H1 (cell line): ENCODE measurements around the gene GABBR1. TPM values are rescaled to one million over a fixed set of nuclear protein-coding genes. Genes with fewer than 3 reads are reported as not detected.

Source experiments
- CTCF ChIA-PET: fragments of 300-600 bp; sonication (Branson Sonifier 250); formaldehyde crosslinking; loops from one replicate; lab custom pipeline; 2021; ENCODE audit not compliant: partially characterized antibody; lab: Charles Lee
- POLR2A ChIA-PET: fragments of 300-600 bp; sonication (Branson Sonifier 250); formaldehyde crosslinking; loops from one replicate; lab custom pipeline; 2021; ENCODE audit warnings: inconsistent platforms; ENCODE audit not compliant: partially characterized antibody; lab: Charles Lee
- DNase-seq, 2 experiments: peaks; one replicate each; pipeline versions ENCODE4 v3.0.0 to v3.0.0-alpha.2; 2010 to 2022; ENCODE audit warnings: low spot score in 2 of 2, low read depth in 1 of 2, mixed read lengths in 1 of 2
- FAIRE-seq: peaks from 2 replicates; lab custom pipeline; 2011; peaks lifted over from hg19 to GRCh38; lab: Jason Lieb, UNC
- H2AFZ ChIP-seq: 2 replicates; pipeline ENCODE4 v1.8.1; 2012; ENCODE audit warnings: low read length, inconsistent platforms
- H2AK5ac ChIP-seq: 2 replicates; pipeline ENCODE4 v1.6.1; 2013; ENCODE audit warnings: low read depth, low read length
- H2BK120ac ChIP-seq: replicated peaks from 2 replicates; pipeline ENCODE3; 2013; ENCODE audit warnings: low read depth, low read length, inconsistent platforms
- H2BK12ac ChIP-seq: 2 replicates; pipeline ENCODE4 v1.6.1; 2013; ENCODE audit warnings: low read depth, low read length
- H2BK15ac ChIP-seq: 2 replicates; pipeline ENCODE4 v1.6.1; 2013; ENCODE audit warnings: low read length
- H2BK20ac ChIP-seq: 2 replicates; pipeline ENCODE4 v1.6.1; 2013; ENCODE audit warnings: low read length
- H2BK5ac ChIP-seq: 2 replicates; pipeline ENCODE4 v1.6.1; 2013; ENCODE audit warnings: low read depth, low read length
- H3K14ac ChIP-seq: 2 replicates; pipeline ENCODE4 v1.6.1; 2013; ENCODE audit warnings: inconsistent platforms; ENCODE audit not compliant: insufficient read length
- H3K18ac ChIP-seq: 2 replicates; pipeline ENCODE4 v1.6.1; 2013; ENCODE audit warnings: low read length; ENCODE audit errors: extremely low read depth
- H3K23ac ChIP-seq: 2 replicates; pipeline ENCODE4 v1.6.1; 2013; ENCODE audit warnings: inconsistent platforms; ENCODE audit not compliant: insufficient read length
- H3K23me2 ChIP-seq: 2 replicates; pipeline ENCODE4 v1.6.1; 2013; ENCODE audit warnings: low read depth, low read length
- H3K27ac ChIP-seq: 2 replicates; pipeline ENCODE4 v1.6.1; 2011; ENCODE audit warnings: low read depth, low read length, inconsistent platforms
- H3K27me3 ChIP-seq, 4 experiments: replicated peaks in 1 of 4; 1 replicate in 1 of 4; 2 replicates in 3 of 4; pipeline versions ENCODE4 v1.6.1 to v1.8.1; 2011 to 2013; ENCODE audit warnings: low read length in 3 of 4, mild to moderate bottlenecking in 3 of 4, inconsistent platforms in 2 of 4, mixed read lengths in 2 of 4, moderate library complexity in 1 of 4; ENCODE audit not compliant: control insufficient read depth in 3 of 4, insufficient read depth in 3 of 4; ENCODE audit errors: extremely low read depth in 1 of 4
- H3K36me3 ChIP-seq, 4 experiments: 2 replicates each; pipeline versions ENCODE4 v1.6.1 to v1.8.1; 2011 to 2013; ENCODE audit warnings: mild to moderate bottlenecking in 4 of 4, low read length in 3 of 4, moderate library complexity in 2 of 4, control low read depth in 1 of 4, inconsistent platforms in 1 of 4; ENCODE audit not compliant: insufficient read depth in 4 of 4, control insufficient read depth in 2 of 4
- H3K4ac ChIP-seq: replicated peaks from 2 replicates; pipeline ENCODE3; 2013; ENCODE audit warnings: low read length, low read depth, mixed read lengths, inconsistent platforms; ENCODE audit not compliant: insufficient read length
- H3K4me1 ChIP-seq, 4 experiments: replicated peaks in 1 of 4; 1 replicate in 1 of 4; 2 replicates in 3 of 4; pipeline versions ENCODE4 v1.6.1 to v1.8.1; 2011 to 2013; ENCODE audit warnings: low read length in 3 of 4, inconsistent platforms in 2 of 4, mixed read lengths in 1 of 4; ENCODE audit not compliant: insufficient read depth in 4 of 4, control insufficient read depth in 3 of 4
- H3K4me2 ChIP-seq, 2 experiments: 2 replicates each; pipeline versions ENCODE4 v1.6.1 to v1.8.1; 2011 to 2013; ENCODE audit warnings: low read depth in 2 of 2, low read length in 2 of 2, control low read depth in 1 of 2, inconsistent platforms in 1 of 2, mild to moderate bottlenecking in 1 of 2; ENCODE audit not compliant: insufficient read depth in 1 of 2
- H3K4me3 ChIP-seq, 4 experiments: fragments of 200-600, 300-600 bp in 1 of 4; sonication (generic), shearing (Covaris generic), sonication (Bioruptor Twin) in 1 of 4; 2 replicates each; pipeline versions ENCODE4 v1.5.1 to v1.8.1; 2011 to 2016; ENCODE audit warnings: low read length in 4 of 4, low read depth in 3 of 4, control low read depth in 2 of 4, inconsistent platforms in 2 of 4, mild to moderate bottlenecking in 2 of 4, mixed read lengths in 1 of 4, moderate library complexity in 1 of 4; ENCODE audit not compliant: insufficient read depth in 2 of 4; ENCODE audit errors: extremely low read depth in 1 of 4
- H3K56ac ChIP-seq: replicated peaks from 2 replicates; pipeline ENCODE3; 2013; ENCODE audit warnings: low read depth, mild to moderate bottlenecking, mixed read lengths, low read length, inconsistent platforms; ENCODE audit not compliant: insufficient read length
- H3K79me1 ChIP-seq: 2 replicates; pipeline ENCODE4 v1.6.1; 2013; ENCODE audit warnings: low read depth, low read length, control low read depth
- H3K79me2 ChIP-seq, 2 experiments: 2 replicates each; pipeline versions ENCODE4 v1.6.1 to v1.8.1; 2012 to 2013; ENCODE audit warnings: low read length in 2 of 2, mild to moderate bottlenecking in 2 of 2, inconsistent platforms in 1 of 2; ENCODE audit not compliant: insufficient read depth in 2 of 2, control insufficient read depth in 1 of 2
- H3K9ac ChIP-seq, 4 experiments: replicated peaks in 1 of 4; 1 replicate in 1 of 4; 2 replicates in 3 of 4; pipeline versions ENCODE4 v1.6.1 to v1.8.1; 2011 to 2013; ENCODE audit warnings: low read depth in 3 of 4, low read length in 3 of 4, control low read depth in 2 of 4, mild to moderate bottlenecking in 2 of 4, moderate library complexity in 2 of 4, inconsistent platforms in 1 of 4; ENCODE audit errors: extremely low read depth in 1 of 4
- H3K9me3 ChIP-seq, 2 experiments: 2 replicates each; pipeline versions ENCODE4 v1.6.1 to v1.8.1; 2012 to 2013; ENCODE audit warnings: mild to moderate bottlenecking in 2 of 2, moderate library complexity in 2 of 2, control low read depth in 1 of 2, inconsistent platforms in 1 of 2, low read depth in 1 of 2, low read length in 1 of 2, mixed read lengths in 1 of 2; ENCODE audit not compliant: insufficient read depth in 2 of 2
- H4K20me1 ChIP-seq, 2 experiments: replicated peaks in 1 of 2; 2 replicates each; pipeline versions ENCODE3 to v1.8.1; 2011 to 2013; ENCODE audit warnings: inconsistent platforms in 2 of 2, low read length in 2 of 2, mild to moderate bottlenecking in 1 of 2; ENCODE audit not compliant: insufficient read depth in 2 of 2, control insufficient read depth in 1 of 2
- H4K5ac ChIP-seq: 2 replicates; pipeline ENCODE4 v1.6.1; 2013; ENCODE audit warnings: low read length, low read depth, mixed read lengths, inconsistent platforms; ENCODE audit not compliant: insufficient read length
- H4K8ac ChIP-seq: 2 replicates; pipeline ENCODE4 v1.8.0; 2013; ENCODE audit warnings: mild to moderate bottlenecking, moderate library complexity, low read length, inconsistent platforms; ENCODE audit not compliant: insufficient read depth; ENCODE audit errors: extremely low read depth
- H4K91ac ChIP-seq: replicated peaks from 2 replicates; pipeline ENCODE3; 2013; ENCODE audit warnings: low read length, mixed read lengths, inconsistent platforms; ENCODE audit not compliant: insufficient read length
- CBX5 ChIP-seq: fragments of 300-800, 300-1000 bp; sonication (generic); IDR thresholded peaks from 2 replicates; pipeline ENCODE4 v1.7.1; 2016; ENCODE audit warnings: antibody characterized with exemption, low read length, low read depth
- CTBP2 ChIP-seq: IDR thresholded peaks from 2 replicates; pipeline ENCODE4 v1.7.0; 2011; ENCODE audit warnings: borderline replicate concordance, mild to moderate bottlenecking, moderate library complexity, mixed read lengths, low read length; ENCODE audit not compliant: insufficient read depth, insufficient read length
- CTCF ChIP-seq, 3 experiments: IDR thresholded peaks; 1 replicate in 2 of 3; 2 replicates in 1 of 3; pipeline versions ENCODE4 v1.5.1 to v1.6.1; 2011; ENCODE audit warnings: low read length in 3 of 3, mild to moderate bottlenecking in 3 of 3, inconsistent platforms in 2 of 3, low read depth in 1 of 3, moderate library complexity in 1 of 3; ENCODE audit not compliant: insufficient read depth in 1 of 3; ENCODE audit errors: control extremely low read depth in 1 of 3
- EP300 ChIP-seq, 2 experiments: IDR thresholded peaks; 1 replicate in 1 of 2; 2 replicates in 1 of 2; pipeline ENCODE4 v1.6.1; 2011 to 2012; ENCODE audit warnings: low read depth in 2 of 2, low read length in 2 of 2, mild to moderate bottlenecking in 2 of 2, borderline replicate concordance in 1 of 2, inconsistent platforms in 1 of 2, moderate library complexity in 1 of 2
- RAD21 ChIP-seq, 2 experiments: IDR thresholded peaks in 1 of 2; conservative IDR thresholded peaks in 1 of 2; 2 replicates each; pipeline ENCODE4 v1.6.1; 2011; ENCODE audit warnings: low read depth in 2 of 2, low read length in 2 of 2, improper control_type of control experiment in 1 of 2, inconsistent platforms in 1 of 2, mild to moderate bottlenecking in 1 of 2, moderate library complexity in 1 of 2
- SIN3A ChIP-seq, 2 experiments: IDR thresholded peaks in 1 of 2; conservative IDR thresholded peaks in 1 of 2; 2 replicates each; pipeline ENCODE4 v1.6.1; 2011 to 2012; ENCODE audit warnings: low read length in 2 of 2, improper control_type of control experiment in 1 of 2, low read depth in 1 of 2, mild to moderate bottlenecking in 1 of 2
- TBP ChIP-seq: IDR thresholded peaks from 2 replicates; pipeline ENCODE4 v1.6.1; 2011; ENCODE audit warnings: low read depth, low read length, improper control_type of control experiment
- ZNF274 ChIP-seq: IDR thresholded peaks from 2 replicates; pipeline ENCODE4 v1.7.0; 2012; ENCODE audit warnings: low read length, borderline replicate concordance; ENCODE audit errors: extremely low read depth
- WGBS, 2 experiments: shearing (Covaris generic) in 1 of 2; methylation state at CpG; one replicate each; pipeline versions ENCODE4 v1.1.6 to v1.1.7; 2013 to 2015; ENCODE audit warnings: low lambda C conversion rate in 2 of 2, mixed read lengths in 2 of 2, inconsistent platforms in 1 of 2, low coverage in 1 of 2, missing lambda C conversion rate in 1 of 2; ENCODE audit not compliant: insufficient replicate concordance in 2 of 2, insufficient coverage in 1 of 2, insufficient read length in 1 of 2; ENCODE audit errors: extremely low coverage in 1 of 2, missing lambda C conversion rate in 1 of 2; 5-methylcytosine and 5-hydroxymethylcytosine counted together
- polyA plus RNA-seq, 7 experiments: library from polyadenylated mRNA; depleted of rRNA in 3 of 7; stranded (reverse) in 5 of 7; unstranded in 2 of 7; fragments of >200 nt in 5 of 7; fragments of 200-250 nt in 2 of 7; gene quantifications; 1 replicate in 5 of 7; 2 replicates in 1 of 7; 4 replicates in 1 of 7; pipeline versions ENCODE4 v1.2.1 to v1.2.3, GENCODE V29; 2011 to 2013; ENCODE audit warnings: missing spikeins in 2 of 7, mixed read lengths in 2 of 7
- total RNA-seq: library from RNA; stranded (reverse); fragmentation: NEBNext Ultra II Directional; extraction: Animal tissue kit (Norgen Biotek cat#: 25700); gene quantifications from 2 replicates; pipeline ENCODE4 v1.2.1, GENCODE V29; 2021

GABBR1 gene
- total and polyA plus RNA-seq, 2 of the 8 experiments (the other 6 are each of a cell fraction or from before 2014, with no cell fraction given) = 75.9 to 78.3 TPM

- H3K27me3 ChIP-seq = no peaks in the 10 kb centered on the region
- no peak overlapping the region for H3K9ac ChIP-seq
- no peak overlapping the region; the same call in 1 of the 2 replicates for H2BK12ac ChIP-seq
- no peak overlapping the region for H3K27ac ChIP-seq
- FAIRE-seq = no peak
- H2BK15ac ChIP-seq = no peak overlapping the region
- H3K36me3 ChIP-seq = no peaks in the 10 kb centered on the region
- H3K56ac ChIP-seq = no peak overlapping the region
- H4K5ac ChIP-seq = no peak overlapping the region
- no peak overlapping the region for H3K23ac ChIP-seq
- no peak overlapping the region for H3K4ac ChIP-seq
- no peak overlapping the region for H2BK120ac ChIP-seq
- no peak overlapping the region for H3K4me2 ChIP-seq
- no peak overlapping the region; the same call in 1 of the 2 replicates for H2BK20ac ChIP-seq
- H3K79me1 ChIP-seq = no peaks in the 10 kb centered on the region
- H4K91ac ChIP-seq = no peak overlapping the region
- no peak for DNase-seq
- POLR2A ChIA-PET = interaction anchor here (1.3 to 7.7 kb wide), 3 partner anchors 10 to 42 kb away, joined by 6 to 78 read pairs (median 6); partner anchors contain the start of gene GABBR1
- H3K18ac ChIP-seq = no peak overlapping the region
- H2AK5ac ChIP-seq = no peak overlapping the region
- WGBS, 2 experiments = 22% methylated on average over 8 of the region's 8 CpGs; no CpG with 5 or more reads in 1 of the 2 experiments
- no peaks in the 10 kb centered on the region for H3K23me2 ChIP-seq
- CTCF ChIA-PET = interaction anchor here (0.6 to 33.1 kb wide), 35 partner anchors 2 to 523 kb away, joined by 3 to 658 read pairs (median 4); partner anchors contain the start of genes GABBR1, MOG, OR2H2 and ZFP57
- H4K20me1 ChIP-seq = no peaks in the 10 kb centered on the region
- no peak overlapping the region for H2BK5ac ChIP-seq
- peaks cover 7 to 21% (median 14%) of the 10 kb centered on the region in 4 experiments for H3K4me1 ChIP-seq
- no peaks in the 10 kb centered on the region for H3K9me3 ChIP-seq
- no peak overlapping the region for H3K14ac ChIP-seq
- no peaks in the 10 kb centered on the region for H3K79me2 ChIP-seq
- H2AFZ ChIP-seq = no peak overlapping the region
- H4K8ac ChIP-seq = no peak overlapping the region
- no peak overlapping the region for H3K4me3 ChIP-seq
- no peak for TF ChIP-seq SIN3A (conservative IDR thresholded peaks at IDR 0.05 in 1 of 2, IDR thresholded peaks at IDR 0.05 in 1 of 2; ENCODE audit: low read depth in 1 of 2, low read length in 2 of 2)
- TF ChIP-seq TBP = no peak
- no peak for TF ChIP-seq EP300 (IDR thresholded peaks at IDR 0.05; ENCODE audit: borderline replicate concordance in 1 of 2, low read depth in 2 of 2, low read length in 2 of 2)
- peak; percentile 32 to 48; a peak in 3 of 4 replicates for TF ChIP-seq RAD21 (IDR thresholded peaks at IDR 0.05 in 1 of 2, conservative IDR thresholded peaks at IDR 0.05 in 1 of 2; ENCODE audit: low read depth in 2 of 2, low read length in 2 of 2)
- TF ChIP-seq CTCF (IDR thresholded peaks at IDR 0.05; ENCODE audit: control extremely low read depth in 1 of 3, insufficient read depth in 1 of 3, low read depth in 1 of 3, low read length in 3 of 3) = peak; percentile 35 to 69 (median 65)
- TF ChIP-seq CTBP2 = no peak
- TF ChIP-seq ZNF274 = no peak
- no peak for TF ChIP-seq CBX5
Observed at GRCh38 chr6:29653452-29654038, 20.6 kb upstream of the GABBR1 start.
